ENCODE measurements around the gene ABHD1. TPM values are rescaled to one million over a fixed set of nuclear protein-coding genes. Genes with fewer than 3 reads are reported as not detected.

ABHD1 gene
- total RNA-seq, 1 donor from 2014 or later = not detected

Other genes with a start within 250 kb of the ABHD1 start
- gene MAPRE3, start 153.2 kb upstream of the ABHD1 start, total RNA-seq = 1.6 and 2.8 TPM in 2 replicates
- 15.8 and 17.3 TPM in 2 replicates for gene TMEM214, start 90.8 kb upstream of the ABHD1 start, total RNA-seq
- gene AGBL5, start 72.1 kb upstream of the ABHD1 start, total RNA-seq = 9.2 and 16.5 TPM in 2 replicates
- gene OST4, start 52.2 kb upstream of the ABHD1 start, total RNA-seq = 226 and 277 TPM in 2 replicates
- gene EMILIN1, start 45.2 kb upstream of the ABHD1 start, total RNA-seq = under 0.01 and 1.6 TPM in 2 replicates
- gene KHK, start 37.0 kb upstream of the ABHD1 start, total RNA-seq = 0.53 and 0.77 TPM in 2 replicates
- 0.26 and 0.53 TPM in 2 replicates for gene CGREF1, start 4.7 kb upstream of the ABHD1 start, total RNA-seq
- 46.1 and 69.3 TPM in 2 replicates for gene PREB, start 10.8 kb downstream of the ABHD1 start, total RNA-seq
- gene PRR30, start 15.6 kb downstream of the ABHD1 start, total RNA-seq = not detected in 2 replicates
- under 0.01 TPM in 1 of 2 replicates, not detected in the other for gene TCF23, start 25.2 kb downstream of the ABHD1 start, total RNA-seq
- 184 and 257 TPM in 2 replicates for gene ATRAID, start 88.2 kb downstream of the ABHD1 start, total RNA-seq
- 6.3 and 21.1 TPM in 2 replicates for gene SLC5A6, start 88.5 kb downstream of the ABHD1 start, total RNA-seq
- 21.6 and 24.3 TPM in 2 replicates for gene CAD, start 93.6 kb downstream of the ABHD1 start, total RNA-seq
- not detected in 2 replicates for gene SLC30A3, start 139.2 kb downstream of the ABHD1 start, total RNA-seq
- gene DNAJC5G, start 151.6 kb downstream of the ABHD1 start, total RNA-seq = not detected in 2 replicates
- not detected in 2 replicates for gene TRIM54, start 158.6 kb downstream of the ABHD1 start, total RNA-seq
- 0.51 and 1.8 TPM in 2 replicates for gene UCN, start 184.6 kb downstream of the ABHD1 start, total RNA-seq
- 43.3 and 55.3 TPM in 2 replicates for gene MPV17, start 199.3 kb downstream of the ABHD1 start, total RNA-seq
- gene GTF3C2, start 232.9 kb downstream of the ABHD1 start, total RNA-seq = 19.2 and 20.9 TPM in 2 replicates
- 29.7 and 32.4 TPM in 2 replicates for gene EIF2B4, start 246.5 kb downstream of the ABHD1 start, total RNA-seq
- 99.3 and 102 TPM in 2 replicates for gene SNX17, start 246.8 kb downstream of the ABHD1 start, total RNA-seq